Aorta (tissue), 5 donors: ENCODE results near the gene CHTOP. TPM values are rescaled to one million over a fixed set of nuclear protein-coding genes. Genes with fewer than 3 reads are reported as not detected.
A peak's percentile ranks its signal among the peaks of the same experiment; 100 is the strongest.
"Not testable (repeated sequence)": the region's sequence is repeated elsewhere in the genome, so short reads cannot be mapped to it uniquely, and the experiment has no call there.

Source experiments
- ATAC-seq: fragments of 200-7000 bp; cut with Tn5 transposase; one replicate; pipeline ENCODE4 v1.9.1; 2022; ENCODE audit warnings: moderate library complexity; ENCODE audit not compliant: low FRiP score
- DNase-seq, 2 donors: peaks; one replicate each; pipeline ENCODE4 v3.0.0-alpha.2; 2020
- H3K27ac ChIP-seq, 2 donors: one replicate each; pipeline ENCODE4 v1.5.1; 2013; ENCODE audit warnings: low read length in 2 of 2, mild to moderate bottlenecking in 2 of 2, moderate library complexity in 2 of 2, control low read depth in 1 of 2, inconsistent platforms in 1 of 2, low read depth in 1 of 2
- H3K27me3 ChIP-seq, 2 donors: one replicate each; pipeline ENCODE4 v1.6.1; 2013; ENCODE audit warnings: control low read depth in 1 of 2, low read length in 1 of 2, mild to moderate bottlenecking in 1 of 2, moderate library complexity in 1 of 2; ENCODE audit not compliant: insufficient read depth in 2 of 2, control insufficient read depth in 1 of 2
- H3K36me3 ChIP-seq, 2 donors: one replicate each; pipeline ENCODE4 v1.6.1; 2013; ENCODE audit warnings: control low read depth in 1 of 2, low read length in 1 of 2, mild to moderate bottlenecking in 1 of 2; ENCODE audit not compliant: insufficient read depth in 2 of 2, control insufficient read depth in 1 of 2
- H3K4me1 ChIP-seq, 2 donors: one replicate each; pipeline ENCODE4 v1.6.1; 2013; ENCODE audit warnings: low read length in 2 of 2, control low read depth in 1 of 2, mild to moderate bottlenecking in 1 of 2, moderate library complexity in 1 of 2; ENCODE audit not compliant: insufficient read depth in 2 of 2, control insufficient read depth in 1 of 2
- H3K4me3 ChIP-seq, 2 donors: one replicate each; pipeline ENCODE4 v1.5.1; 2013; ENCODE audit warnings: low read length in 2 of 2, control low read depth in 1 of 2, mild to moderate bottlenecking in 1 of 2
- H3K9me3 ChIP-seq: one replicate; pipeline ENCODE4 v1.6.1; 2013; ENCODE audit warnings: mild to moderate bottlenecking, low read length; ENCODE audit not compliant: control insufficient read depth
- WGBS, 2 donors: extraction: QIAGEN DNeasy Blood & Tissue Kit; methylation state at CpG; one replicate each; pipeline ENCODE4 v1.1.7; 2013; 5-methylcytosine and 5-hydroxymethylcytosine counted together
- intact Hi-C, 2 donors: fragments of 100-400 bp; cut with DNase I; formaldehyde crosslinking; loops; one replicate each; pipeline versions ENCODE4 v1.14.2 to v1.15.0; 2022
- long read RNA-seq, 2 donors: library from polyadenylated mRNA; unstranded; transcript quantifications; one replicate each; pipeline ENCODE4 v2.0.0, GENCODE V29; 2020 to 2021
- polyA plus RNA-seq, 2 donors: library from polyadenylated mRNA; stranded (reverse); fragments of 200-250 nt; gene quantifications; one replicate each; pipeline ENCODE4 v1.2.3, GENCODE V29; 2013
- total RNA-seq, 2 donors: library from RNA; stranded (reverse); fragmentation: NEBNext Ultra II Directional; extraction: Animal tissue kit (Norgen Biotek cat#: 25700); gene quantifications; one replicate each; pipeline ENCODE4 v1.2.1, GENCODE V29; 2021
- donor health status: healthy with polysubstance abuse.
- donor health status: Bipolar disorder and iron deficiency.
- donor health status: DM: no; HTN: no; CAD: no.
- donor health status: DM: no; HTN: no; CAD: no.
- donor health status: DM: yes; HTN: yes; CAD: no.

CHTOP gene
- total RNA-seq (10 to 100 TPM; 54.3 to 57.0 TPM), polyA plus RNA-seq (10 to 100 TPM; 34.4 to 51.8 TPM)
- long read RNA-seq, donor 1, transcript CHTOP-204 (6 exons, 2,096 nt) = major isoform, 52 of 126 reads
- long read RNA-seq, donor 1, transcript CHTOP-203 (6 exons, 2,165 nt) = minor isoform, 49 of 126 reads
- long read RNA-seq, donor 1, transcript CHTOP-207 (4 exons, 1,840 nt) = minor isoform, 6 of 126 reads
- long read RNA-seq, donor 1, partial matches to known transcripts = 4 of 126 reads
- long read RNA-seq, donor 1, other reads (novel, unspliced or antisense) = 13 of 126 reads
- long read RNA-seq, donor 2, transcript CHTOP-203 (6 exons, 2,165 nt) = major isoform, 10 of 30 reads
- long read RNA-seq, donor 2, transcript CHTOP-204 (6 exons, 2,096 nt) = minor isoform, 6 of 30 reads
- long read RNA-seq, donor 2, partial matches to known transcripts = 5 of 30 reads
- long read RNA-seq, donor 2, other reads (novel, unspliced or antisense) = 8 of 30 reads

- H3K27me3 ChIP-seq = no peaks in the 10 kb centered on the region
- H3K4me1 ChIP-seq = no peaks in the 10 kb centered on the region
- peak; percentile 98 for ATAC-seq
- intact Hi-C loops = no loop called here
- WGBS, 2 donors = 3% methylated on average over 65 of the region's 65 CpGs
- H3K9me3 ChIP-seq = no peaks in the 10 kb centered on the region
- peak; percentile 98 for DNase-seq
- H3K36me3 ChIP-seq = peaks cover 2 to 6% of the 10 kb centered on the region in 2 donors
- peak within 1 kb of the TSS; percentile 71 to 97 for H3K27ac ChIP-seq
- peak within 1 kb of the TSS; percentile 55 to 56 for H3K4me3 ChIP-seq
Measured at GRCh38 chr1:153633754-153634665, at the start of gene CHTOP. Gene CHTOP (plus strand): TSS chr1:153634066. CDS start chr1:153636589, 2,523 bp downstream.

GRCh38 chr1:153585006-153585405 is 48.9 kb upstream of the CHTOP start:
- ATAC-seq = no peak
- H3K4me3 ChIP-seq = no peak overlapping the region
- no peak overlapping the region for H3K27ac ChIP-seq
- intact Hi-C loops = no loop called here
- H3K27me3 ChIP-seq = no peaks in the 10 kb centered on the region
- 93% methylated on average over 1 of the region's 1 CpG for WGBS, 2 donors
- no peak for DNase-seq
- no peaks in the 10 kb centered on the region for H3K4me1 ChIP-seq
- no peaks in the 10 kb centered on the region for H3K36me3 ChIP-seq
- H3K9me3 ChIP-seq = no peaks in the 10 kb centered on the region

GRCh38 chr1:153586347-153586746 is 47.5 kb upstream of the CHTOP start:
- no peak for ATAC-seq
- WGBS, 2 donors = 65 to 70% methylated on average over 1 of the region's 1 CpG

GRCh38 chr1:153587314-153587713 is 46.6 kb upstream of the CHTOP start:
- Histone ChIP-seq H3K9me3 (no peaks in the 10 kb centered on the region), H3K36me3 (no peaks in the 10 kb centered on the region), H3K4me3 (no peak overlapping the region), H3K27me3 (no peaks in the 10 kb centered on the region), H3K27ac (no peak overlapping the region), H3K4me1 (no peaks in the 10 kb centered on the region)
- ATAC-seq = no peak
- WGBS, 2 donors = 69 to 78% methylated on average over 5 of the region's 5 CpGs
- intact Hi-C loops = no loop called here
- DNase-seq = no peak

More at GRCh38 chr1:153586347-153586746, 47.5 kb upstream of the CHTOP start:
- Histone ChIP-seq H3K4me3 (no peak overlapping the region), H3K27ac (no peak overlapping the region), H3K27me3 (no peaks in the 10 kb centered on the region), H3K4me1 (no peaks in the 10 kb centered on the region), H3K9me3 (no peaks in the 10 kb centered on the region), H3K36me3 (no peaks in the 10 kb centered on the region)
- intact Hi-C loops = no loop called here
- no peak for DNase-seq

GRCh38 chr1:153588033-153588432 is 45.8 kb upstream of the CHTOP start:
- intact Hi-C loops, H3K9me3 ChIP-seq, H3K4me3 ChIP-seq, DNase-seq, H3K36me3 ChIP-seq, H3K27me3 ChIP-seq, H3K4me1 ChIP-seq, H3K27ac ChIP-seq, ATAC-seq: not testable (repeated sequence)
- WGBS, 2 donors = 94 to 97% methylated on average over 10 of the region's 10 CpGs

- H3K4me1 ChIP-seq = no peaks in the 10 kb centered on the region
- WGBS, 2 donors = 89 to 93% methylated on average over 2 of the region's 2 CpGs
- no peaks in the 10 kb centered on the region for H3K36me3 ChIP-seq
- no peak for DNase-seq
- no peak overlapping the region for H3K27ac ChIP-seq
- no peaks in the 10 kb centered on the region for H3K9me3 ChIP-seq
- intact Hi-C loops = no loop called here
- no peaks in the 10 kb centered on the region for H3K27me3 ChIP-seq
- no peak overlapping the region for H3K4me3 ChIP-seq
- ATAC-seq = no peak
Measured at GRCh38 chr1:153588482-153588881, 45.4 kb upstream of the CHTOP start.

- no peaks in the 10 kb centered on the region for H3K27me3 ChIP-seq
- H3K4me1 ChIP-seq = no peaks in the 10 kb centered on the region
- no peaks in the 10 kb centered on the region for H3K9me3 ChIP-seq
- DNase-seq (no peak), ATAC-seq (no peak)
- H3K4me3 ChIP-seq = no peak overlapping the region
- intact Hi-C loops = no loop called here
- WGBS, 2 donors = 27 to 39% methylated on average over 4 of the region's 4 CpGs
- peaks cover 0 to 2% of the 10 kb centered on the region in 2 donors for H3K36me3 ChIP-seq
- no peak overlapping the region for H3K27ac ChIP-seq
Measured at GRCh38 chr1:153592748-153593147, 41.1 kb upstream of the CHTOP start.

GRCh38 chr1:153597206-153597605 is 36.7 kb upstream of the CHTOP start:
- Histone ChIP-seq H3K9me3 (no peaks in the 10 kb centered on the region), H3K27me3 (no peaks in the 10 kb centered on the region), H3K4me1 (no peaks in the 10 kb centered on the region), H3K4me3 (no peak overlapping the region), H3K27ac (no peak overlapping the region), H3K36me3 (peaks cover 0 to 2% of the 10 kb centered on the region in 2 donors)
- DNase-seq (no peak), ATAC-seq (no peak)
- 92 to 93% methylated on average over 6 of the region's 6 CpGs for WGBS, 2 donors
- intact Hi-C loops = no loop called here
